Endothelial cell of coronary artery (primary cell): ENCODE results near the gene CASP5. TPM values are rescaled to one million over a fixed set of nuclear protein-coding genes. Genes with fewer than 3 reads are reported as not detected.

Experiments
- total RNA-seq: library from RNA; depleted of rRNA; stranded (reverse); fragments of >200 nt; gene quantifications from 2 replicates; pipeline ENCODE4 v1.2.3, GENCODE V29; 2014

The CASP5 gene
- total RNA-seq = 0.09 TPM in 1 of 2 replicates, not detected in the other

GRCh38 chr11:105023003-105023402, at the start of gene CASP5:
CASP5 (minus strand) TSS chr11:105023168; CDS start chr11:105023136, 32 bp downstream.

GRCh38 chr11:105044557-105045524, 21.9 kb upstream of the CASP5 start, which contains the start of gene CARD16:
CARD16 (minus strand) TSS chr11:105045335; CDS start chr11:105045297, 38 bp downstream.

GRCh38 chr11:105034813-105035620, 12.0 kb upstream of the CASP5 start, which contains the start of gene CASP1:
CASP1 (minus strand) TSS chr11:105035144; CDS start chr11:105035113, 31 bp downstream.

GRCh38 chr11:104968355-104968855, 54.6 kb downstream of the CASP5 start, which contains the start of gene CASP4:
CASP4 (minus strand) TSS chr11:104968574; CDS start chr11:104968525, 49 bp downstream.

Other genes starting within 250 kb of the CASP5 start
- gene CASP12, start 124.7 kb downstream of the CASP5 start, total RNA-seq = 1.6 and 1.7 TPM in 2 replicates
- gene CASP4, start 54.6 kb downstream of the CASP5 start, total RNA-seq = 142 and 177 TPM in 2 replicates
- 10.0 and 43.6 TPM in 2 replicates for gene CASP1, start 12.0 kb upstream of the CASP5 start, total RNA-seq
- gene CARD16, start 22.2 kb upstream of the CASP5 start, total RNA-seq = 42.3 and 105 TPM in 2 replicates
- gene CARD18, start 116.6 kb upstream of the CASP5 start, total RNA-seq = not detected in 2 replicates